Measurements from ENCODE around the gene EFCAB12. TPM values are rescaled to one million over a fixed set of nuclear protein-coding genes. Genes with fewer than 3 reads are reported as not detected.

The EFCAB12 gene
- total RNA-seq, 2 donors from 2014 or later: 0.05 to 0.14 TPM

- intact Hi-C loops (cut with DNase I): no loop called here
- DNase-seq (ENCODE audit: low spot score): no peak
Measured at GRCh38 chr3:129448186-129448895, 19.9 kb upstream of the EFCAB12 start.

- no peak for DNase-seq (ENCODE audit: low spot score)
- intact Hi-C loops (cut with DNase I): no loop called here
Measured at GRCh38 chr3:129446926-129447325, 18.5 kb upstream of the EFCAB12 start.

DNA sequence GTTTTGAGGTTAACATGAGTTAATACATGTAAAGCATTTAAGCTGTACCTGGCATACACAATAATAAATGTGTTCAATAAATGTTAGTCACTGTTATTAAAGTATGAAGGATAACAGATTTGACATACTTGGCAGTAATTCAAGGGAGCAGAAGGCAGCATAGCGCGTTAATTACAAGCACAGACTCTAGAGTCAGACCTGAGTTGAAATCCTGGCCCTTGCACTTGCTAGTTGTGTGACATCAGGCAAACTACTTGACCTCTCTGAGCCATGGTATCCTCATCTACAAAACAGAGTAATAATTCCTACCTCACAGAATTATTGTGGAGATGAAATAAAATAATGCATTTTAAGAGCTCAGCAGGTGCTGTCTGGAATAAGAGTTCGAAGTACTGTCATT is 17.0 kb upstream of the EFCAB12 start:
- intact Hi-C loops (cut with DNase I): no loop called here
- no peak for DNase-seq (ENCODE audit: low spot score)

- DNase-seq (ENCODE audit: low spot score): no peak
- intact Hi-C loops (cut with DNase I): no loop called here
Measured at GRCh38 chr3:129442947-129443346, 14.5 kb upstream of the EFCAB12 start.

DNA sequence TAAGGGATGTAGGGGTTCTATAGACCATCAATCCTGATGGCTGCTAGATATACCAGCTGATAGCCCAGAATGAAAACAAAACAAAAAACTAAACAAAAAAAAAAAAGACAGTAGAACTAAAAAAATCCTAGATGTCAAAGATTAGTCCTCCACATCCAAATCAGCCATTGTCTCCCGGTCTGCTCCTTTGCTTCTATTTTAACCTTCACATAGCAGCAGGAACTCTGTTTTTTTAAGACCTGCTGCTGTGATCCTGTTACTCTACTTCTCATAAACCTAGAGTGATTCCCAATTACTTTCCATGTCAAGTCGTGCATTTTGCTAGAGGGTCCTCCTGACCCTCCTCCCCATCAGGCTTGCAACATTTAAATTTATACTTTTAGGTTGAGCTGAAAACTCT is 14.1 kb upstream of the EFCAB12 start:
- no peak for DNase-seq (ENCODE audit: low spot score)
- intact Hi-C loops (cut with DNase I): no loop called here

DNA sequence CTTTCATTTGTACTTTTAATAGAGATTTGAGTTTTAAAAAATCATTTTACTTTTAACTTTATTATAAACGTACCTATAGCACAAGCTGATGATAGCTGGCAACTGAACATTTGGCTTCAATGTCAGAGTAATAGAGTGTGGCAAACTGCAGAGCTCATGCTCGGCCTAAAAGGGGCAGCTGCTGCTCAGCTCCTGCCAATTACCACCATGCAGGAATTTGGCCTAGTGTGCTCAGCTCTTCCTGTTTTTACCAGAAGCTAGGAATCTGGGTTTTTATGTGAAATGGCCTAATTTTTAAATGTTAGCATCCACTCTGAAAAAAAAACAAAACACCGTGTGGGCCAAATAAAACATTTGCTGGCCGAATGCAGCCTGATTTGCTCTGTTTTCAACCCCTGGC is 13.3 kb upstream of the EFCAB12 start:
- no peak for DNase-seq (ENCODE audit: low spot score)
- intact Hi-C loops (cut with DNase I): no loop called here

- DNase-seq (ENCODE audit: low spot score): no peak
- intact Hi-C loops (cut with DNase I): no loop called here
Measured at GRCh38 chr3:129441215-129441614, 12.8 kb upstream of the EFCAB12 start.

- intact Hi-C loops (cut with DNase I): no loop called here
Measured at GRCh38 chr3:129440618-129441190, 12.3 kb upstream of the EFCAB12 start.

GRCh38 chr3:129439817-129440617 is 11.6 kb upstream of the EFCAB12 start, which contains the start of the genes IFT122 and MBD4:
Gene IFT122, plus strand, starts transcription at chr3:129440224. Its CDS starts 107 bp downstream, at chr3:129440331.
Gene MBD4, minus strand, starts transcription at chr3:129439948. Its CDS starts 115 bp downstream, at chr3:129439833.
- peak; percentile 99 for DNase-seq (ENCODE audit: low spot score)
- intact Hi-C loops (cut with DNase I): no loop called here

More at GRCh38 chr3:129440618-129441190, 12.3 kb upstream of the EFCAB12 start:
- DNase-seq (ENCODE audit: low spot score): no peak

DNA sequence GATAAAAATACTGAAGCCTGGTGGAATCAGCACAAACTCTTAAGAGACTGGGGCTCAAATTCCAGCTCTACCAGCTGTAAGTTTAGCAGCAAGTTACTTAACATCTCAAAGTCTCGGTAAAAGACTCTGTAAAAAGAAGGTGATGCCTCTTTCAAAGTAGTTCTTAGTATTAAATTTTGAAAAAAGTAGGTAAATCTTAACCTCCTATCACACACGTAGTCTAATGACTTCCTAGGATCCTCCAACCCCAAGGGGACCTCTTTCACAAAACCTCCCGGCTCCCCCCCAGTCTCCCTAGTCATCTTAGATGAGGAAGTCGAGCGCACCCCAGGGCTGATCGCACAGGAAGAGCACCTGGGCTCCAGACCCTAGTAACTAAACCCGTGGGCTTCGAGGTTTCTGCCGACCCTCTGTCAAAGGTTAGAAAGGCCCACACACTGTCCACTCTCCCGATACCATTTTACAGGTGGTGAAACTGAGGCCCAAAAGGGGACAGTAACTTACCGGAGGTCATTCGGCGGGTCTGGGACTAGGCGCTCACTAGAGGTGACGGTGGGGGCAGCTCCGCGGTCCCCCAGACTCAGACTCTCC is 10.9 kb upstream of the EFCAB12 start:
- DNase-seq (ENCODE audit: low spot score): peak; percentile 82
- intact Hi-C loops (cut with DNase I): no loop called here

GRCh38 chr3:129435367-129435766 is 6.9 kb upstream of the EFCAB12 start:
- no peak for DNase-seq (ENCODE audit: low spot score)
- intact Hi-C loops (cut with DNase I): no loop called here

GRCh38 chr3:129434140-129434539 is 5.7 kb upstream of the EFCAB12 start:
- intact Hi-C loops (cut with DNase I): no loop called here
- DNase-seq (ENCODE audit: low spot score): no peak

GRCh38 chr3:129433565-129433964 is 5.1 kb upstream of the EFCAB12 start:
- intact Hi-C loops (cut with DNase I): no loop called here

DNA sequence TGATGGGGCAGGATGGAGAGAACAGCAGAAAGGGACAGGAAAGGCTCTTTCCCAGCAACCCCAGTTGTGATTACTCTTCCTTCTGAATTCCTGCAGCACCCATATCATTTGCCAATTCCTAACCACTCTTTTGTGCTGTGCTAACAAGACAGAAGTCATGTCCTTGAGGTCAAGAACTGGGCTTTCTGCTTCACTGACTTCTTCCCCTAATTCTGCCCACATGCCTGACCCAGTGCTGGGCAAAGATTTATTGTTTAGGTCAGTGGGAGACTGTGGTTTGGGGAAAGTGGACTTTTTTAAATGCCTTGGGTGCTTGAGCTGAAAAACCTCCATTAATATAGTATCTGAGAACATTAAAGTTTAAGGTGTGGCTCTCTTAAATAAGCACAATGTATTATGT is 4.2 kb upstream of the EFCAB12 start:
- intact Hi-C loops (cut with DNase I): no loop called here
- DNase-seq (ENCODE audit: low spot score): no peak

More at GRCh38 chr3:129433565-129433964, 5.1 kb upstream of the EFCAB12 start:
- no peak for DNase-seq (ENCODE audit: low spot score)

DNA sequence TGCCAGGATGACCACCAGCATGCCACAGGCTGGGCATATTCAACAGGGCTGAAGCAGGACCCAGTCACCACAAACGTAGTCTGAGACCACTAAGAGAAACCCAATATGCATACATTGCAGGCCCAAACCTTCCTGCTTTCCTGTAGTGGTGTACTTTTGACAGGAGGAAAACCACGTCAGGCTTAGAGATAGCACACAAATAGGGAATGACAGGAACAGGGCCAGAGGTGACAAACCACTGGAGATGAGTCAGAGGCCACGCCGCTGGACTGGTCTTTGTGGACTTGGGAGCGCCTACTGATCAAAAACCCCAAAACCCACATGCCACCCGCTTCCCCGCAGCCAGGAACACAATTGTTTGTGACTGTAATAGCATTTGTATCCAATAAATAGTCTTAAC is 3.6 kb upstream of the EFCAB12 start:
- intact Hi-C loops (cut with DNase I): no loop called here

DNA sequence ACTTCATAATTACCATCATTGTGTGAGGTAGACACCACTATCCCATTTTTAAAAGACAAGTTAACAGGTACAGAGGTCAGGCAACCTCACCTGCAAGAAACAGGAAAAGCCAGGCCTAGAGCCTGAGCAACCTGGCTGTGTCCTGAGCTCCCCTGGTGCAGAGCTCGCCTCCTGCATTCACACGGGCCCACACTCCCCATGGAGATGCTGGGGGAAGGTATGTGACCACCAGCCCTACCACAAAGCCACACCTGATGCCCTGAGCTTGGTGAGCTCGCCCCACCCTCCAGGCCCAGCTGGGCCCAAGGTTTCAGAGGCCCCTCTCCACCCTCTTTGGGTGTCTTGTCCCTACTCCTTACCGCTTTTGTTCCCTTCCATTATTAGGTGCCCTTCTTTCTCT is 1.2 kb upstream of the EFCAB12 start:
- intact Hi-C loops (cut with DNase I): no loop called here
- no peak for DNase-seq (ENCODE audit: low spot score)

More for the DNA sequence above, 3.6 kb upstream of the EFCAB12 start:
- DNase-seq (ENCODE audit: low spot score): no peak

DNA sequence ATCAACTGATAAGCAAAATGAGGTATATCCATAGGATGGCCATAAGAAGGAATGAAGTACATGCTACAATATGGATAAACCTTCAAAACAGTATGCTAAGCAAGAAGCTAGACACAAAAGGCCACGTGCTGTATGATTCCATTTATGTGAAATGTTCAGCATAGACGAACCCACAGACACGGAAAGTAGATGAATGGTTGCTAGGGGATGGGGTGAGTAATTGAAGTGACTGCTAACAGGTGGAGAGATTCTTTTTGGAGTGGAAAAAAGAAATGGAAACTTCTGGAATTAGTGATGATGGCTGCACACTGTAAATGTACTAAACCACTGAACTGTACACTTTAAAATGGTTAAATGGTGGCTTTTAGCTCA is 630 bp upstream of the EFCAB12 start:
- intact Hi-C loops (cut with DNase I): no loop called here

DNA sequence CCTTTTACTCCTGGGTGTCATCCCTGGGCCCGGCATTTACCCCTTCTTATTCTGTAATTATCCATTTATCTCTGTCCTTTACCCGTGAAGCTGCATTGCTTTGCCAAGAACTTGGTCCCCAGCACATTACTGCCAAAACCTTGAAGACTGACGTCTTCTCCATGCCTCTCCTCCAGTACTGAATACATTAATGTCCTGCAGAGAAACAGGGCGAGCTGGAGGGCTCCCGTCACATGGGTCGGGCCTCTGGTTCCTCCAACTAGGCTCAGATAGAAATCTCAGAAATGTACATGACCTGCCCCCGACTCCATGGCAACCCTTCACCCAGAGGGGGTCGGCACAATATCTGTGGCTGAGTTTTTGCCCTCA is 445 bp downstream of the EFCAB12 start:
- intact Hi-C loops (cut with DNase I): no loop called here
- DNase-seq (ENCODE audit: low spot score): no peak

More for the DNA sequence above, 630 bp upstream of the EFCAB12 start:
- DNase-seq (ENCODE audit: low spot score): no peak

- DNase-seq (ENCODE audit: low spot score): no peak
- intact Hi-C loops (cut with DNase I): no loop called here
Measured at GRCh38 chr3:129425619-129426018, 2.8 kb downstream of the EFCAB12 start.

- intact Hi-C loops (cut with DNase I): no loop called here
- DNase-seq (ENCODE audit: low spot score): no peak
Measured at GRCh38 chr3:129425213-129425612, 3.2 kb downstream of the EFCAB12 start.
